COLO829 (cell line): ENCODE data around the gene ABCC5.

ENCODE experiments used
- DNase-seq: peaks from one replicate; pipeline ENCODE4 v3.0.0; 2012; ENCODE audit warnings: low spot score

ABCC5 gene

DNA sequence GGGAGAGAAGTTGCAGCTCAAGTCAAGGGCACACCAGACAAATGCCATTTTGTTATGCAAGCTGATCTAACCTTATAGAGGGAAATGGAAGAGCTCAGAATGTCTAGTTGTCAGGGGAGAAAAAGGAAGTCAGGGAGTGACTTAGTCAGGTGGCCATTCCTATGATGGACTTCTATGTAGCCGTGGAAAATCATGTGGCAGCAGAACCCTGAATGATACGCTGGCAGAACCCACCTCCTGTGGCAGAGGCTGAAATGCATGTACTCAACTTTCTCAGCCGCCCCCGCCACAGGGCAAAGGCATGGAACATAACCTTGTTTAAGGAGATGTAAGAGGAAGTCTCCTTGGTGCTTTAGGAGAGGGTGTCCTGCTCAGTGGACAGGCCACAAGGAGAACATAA, 95.3 kb downstream of the ABCC5 start:
- no peak for DNase-seq

DNA sequence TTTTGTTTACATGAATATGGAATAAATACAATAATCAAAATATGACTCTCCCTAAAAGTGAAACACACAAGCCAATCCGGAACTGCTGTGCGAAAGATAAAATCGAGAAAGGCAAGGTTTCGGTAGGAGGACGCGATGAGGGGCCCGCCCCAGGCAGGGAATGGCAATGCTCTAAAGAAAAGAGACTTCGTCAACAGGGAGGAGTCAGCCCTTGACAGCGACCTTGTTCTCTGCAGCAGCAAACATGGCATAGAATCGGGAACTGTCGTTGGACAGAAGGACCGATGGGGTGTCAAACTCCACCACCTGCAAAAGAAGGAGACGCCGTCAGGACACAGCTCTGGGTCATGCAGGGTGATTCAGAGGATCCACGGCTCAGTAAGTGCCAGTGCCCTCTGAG, 96.6 kb downstream of the ABCC5 start:
- no peak for DNase-seq

DNA sequence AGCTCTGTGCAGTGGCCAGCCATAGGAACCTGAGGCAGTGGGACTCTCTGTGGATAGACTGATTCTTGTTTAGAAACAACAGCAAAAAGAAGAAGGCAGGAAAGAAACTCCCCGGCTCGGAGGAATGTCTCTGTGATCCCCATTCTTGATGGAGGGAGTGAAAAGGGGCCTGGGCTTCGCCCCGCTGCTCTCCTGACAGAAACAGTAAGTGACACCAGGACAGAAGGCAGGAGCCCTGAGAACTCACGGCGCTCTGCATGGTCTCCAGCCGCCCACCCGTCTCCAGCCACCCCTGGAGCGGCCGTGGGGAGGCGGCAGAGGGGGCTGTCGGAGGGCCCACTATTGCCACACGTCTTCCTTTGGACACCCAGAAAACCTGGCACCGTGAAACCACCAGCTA, 97.3 kb downstream of the ABCC5 start:
- DNase-seq: no peak

DNA sequence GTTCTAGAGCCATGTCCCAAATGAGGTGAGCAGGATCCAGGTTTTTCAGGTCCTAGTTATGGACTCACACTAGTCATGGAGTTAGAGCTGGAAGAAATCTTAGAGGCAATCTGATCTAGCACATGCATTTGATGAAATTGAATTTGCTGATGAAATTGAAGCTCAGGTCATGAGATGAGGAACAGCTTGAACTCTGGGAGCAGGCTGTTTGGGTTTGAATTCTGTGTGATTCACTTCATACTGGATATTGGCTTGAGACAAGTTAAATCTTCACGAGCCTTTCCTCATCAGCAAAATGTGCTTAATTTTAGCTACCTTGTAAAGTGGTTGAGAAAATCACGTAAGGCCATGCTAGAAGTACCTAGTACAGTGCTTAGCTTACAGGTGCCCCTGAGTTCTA, 99.5 kb downstream of the ABCC5 start:
- DNase-seq: no peak

DNA sequence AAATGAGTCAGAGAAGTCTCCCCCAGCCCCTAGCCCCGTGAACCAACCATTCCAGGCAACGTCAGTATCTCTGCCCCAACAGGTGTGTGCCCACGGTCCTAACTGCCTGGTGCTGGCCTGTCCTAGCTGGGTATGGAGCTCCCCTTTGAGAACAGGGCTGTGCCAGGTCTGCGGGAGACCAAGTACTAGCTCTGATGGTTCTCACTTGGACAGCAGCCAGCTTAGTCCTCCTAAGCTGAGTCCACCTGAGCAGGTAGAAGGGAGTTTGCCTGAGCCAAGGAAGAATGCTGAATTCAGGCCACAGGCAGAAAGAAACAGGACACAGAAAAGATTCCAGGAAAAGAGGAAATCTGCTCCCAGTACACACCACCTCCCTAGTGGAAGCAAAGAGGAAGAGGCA, 99.9 kb downstream of the ABCC5 start:
- no peak for DNase-seq

DNA sequence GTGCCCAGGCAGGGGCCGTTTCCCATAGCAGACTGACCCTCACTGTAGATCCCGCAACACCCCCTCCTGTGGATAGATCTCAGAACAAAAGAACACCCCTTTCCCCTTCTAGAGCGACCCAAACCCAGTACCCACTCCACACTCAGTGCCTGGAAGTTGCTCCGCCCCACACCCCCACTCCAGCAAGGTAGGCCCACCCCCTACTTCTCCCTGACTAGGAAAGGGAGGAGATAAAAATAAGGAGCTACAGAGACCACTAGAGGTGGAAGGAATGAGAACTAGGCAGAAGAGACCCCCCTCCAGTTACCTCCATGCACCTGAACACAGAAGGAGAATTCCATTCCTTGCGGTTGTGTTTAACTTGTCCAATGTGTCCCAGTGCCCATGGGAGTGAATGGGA, 102.8 kb downstream of the ABCC5 start:
- DNase-seq: no peak

DNA sequence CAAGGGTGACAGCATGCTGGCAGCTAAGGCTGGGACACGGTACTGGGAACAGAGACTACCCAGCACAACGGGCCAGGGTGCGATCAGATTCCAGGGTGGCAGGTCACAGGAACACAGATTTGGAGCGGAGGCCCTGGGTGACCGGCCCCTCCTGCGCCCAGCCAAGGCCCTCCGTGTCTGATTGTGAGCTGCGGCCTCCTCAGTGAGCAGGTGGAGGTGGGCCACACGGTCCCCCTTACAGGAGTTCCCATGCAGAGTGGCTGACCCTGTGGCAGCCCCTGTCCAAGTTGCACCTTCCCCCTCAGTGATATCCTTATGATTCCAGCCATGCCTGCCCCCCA, 104.1 kb downstream of the ABCC5 start:
- no peak for DNase-seq

DNA sequence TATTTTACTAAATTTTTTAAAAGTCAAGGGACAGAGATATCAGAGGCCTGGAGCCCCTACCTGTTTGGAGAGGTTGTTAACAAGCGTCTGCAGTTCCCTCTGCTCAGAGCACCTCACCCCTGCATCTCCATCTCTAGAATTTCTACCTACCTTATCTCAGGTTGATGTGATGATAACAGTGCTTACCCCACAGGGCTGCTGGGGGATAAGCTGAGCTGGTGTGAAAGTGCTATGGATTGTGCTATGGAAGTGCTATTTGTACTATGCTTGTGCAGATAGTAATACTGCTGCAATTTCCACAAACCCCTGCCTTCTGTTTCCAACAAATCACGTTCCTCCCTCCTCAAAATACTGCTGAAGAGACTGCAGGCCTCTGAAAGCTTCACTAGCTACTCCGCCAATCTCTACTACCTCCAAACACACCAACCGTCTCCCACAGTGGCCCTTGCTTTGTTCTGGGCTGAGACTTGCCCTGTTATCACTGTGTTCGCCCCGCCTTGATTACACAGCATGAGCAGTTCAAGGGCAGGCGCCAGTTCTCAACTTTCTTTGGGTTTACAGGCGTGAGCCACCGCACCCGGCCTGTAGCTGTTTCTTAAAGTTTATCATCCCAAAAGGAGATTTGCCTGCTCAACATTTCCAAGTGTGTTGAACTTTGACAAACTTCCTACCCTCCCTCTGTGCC, 104.6 kb downstream of the ABCC5 start:
- DNase-seq: no peak

DNA sequence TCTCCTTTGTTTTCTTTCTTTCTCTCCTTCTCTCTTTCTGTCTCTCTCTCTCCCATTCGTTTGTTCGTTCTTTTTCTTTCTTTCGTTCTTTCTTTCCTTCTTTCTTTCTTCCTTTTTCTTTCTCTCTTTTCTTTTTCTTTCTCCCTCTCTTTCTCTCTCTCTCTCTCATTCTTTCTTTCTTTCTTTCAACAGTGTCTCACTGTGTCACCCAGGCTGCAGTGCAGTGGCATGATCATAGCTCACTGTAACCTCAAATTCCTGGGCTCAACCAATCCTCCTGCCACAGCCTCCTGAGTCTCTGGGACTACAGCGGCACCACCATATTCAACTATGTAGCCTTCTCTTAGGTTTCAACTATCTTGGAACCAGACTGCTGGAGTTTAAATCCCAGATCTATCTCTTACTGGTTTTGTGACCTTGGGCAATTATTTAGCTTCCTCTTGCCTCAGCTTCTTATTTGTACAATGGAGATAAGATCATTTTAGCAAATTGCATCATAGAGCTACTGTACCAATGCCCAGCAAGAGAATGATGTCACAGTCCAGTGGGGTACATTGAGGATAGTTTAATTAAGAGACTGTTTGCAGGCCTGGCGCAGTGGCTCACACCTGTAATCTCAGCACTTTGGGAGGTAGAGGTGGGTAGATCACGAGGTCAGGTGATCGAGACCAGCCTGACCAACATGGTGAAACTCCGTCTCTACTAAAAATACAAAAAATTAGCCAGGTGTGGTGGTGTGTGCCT, 105.7 kb downstream of the ABCC5 start:
- DNase-seq: no peak

DNA sequence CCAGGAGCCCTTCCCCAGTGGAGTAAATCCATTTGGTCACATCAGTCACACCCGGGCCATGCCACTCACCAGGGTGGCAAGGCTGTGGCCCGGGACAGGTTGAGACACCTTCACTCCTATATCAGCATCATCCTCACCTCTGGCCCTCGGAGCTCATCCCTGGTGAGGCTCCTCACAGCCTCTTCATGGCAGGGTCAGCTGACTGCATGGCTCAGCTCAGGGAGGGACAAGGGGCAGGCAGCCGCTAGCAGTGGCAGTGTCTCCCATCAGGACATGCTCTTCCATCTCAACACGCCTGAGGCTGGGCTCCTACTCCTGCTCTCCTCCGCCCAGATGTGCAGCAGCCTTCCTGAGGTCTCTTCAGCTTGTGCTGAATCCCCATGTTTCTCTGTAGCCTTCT, 106.6 kb downstream of the ABCC5 start:
- no peak for DNase-seq

DNA sequence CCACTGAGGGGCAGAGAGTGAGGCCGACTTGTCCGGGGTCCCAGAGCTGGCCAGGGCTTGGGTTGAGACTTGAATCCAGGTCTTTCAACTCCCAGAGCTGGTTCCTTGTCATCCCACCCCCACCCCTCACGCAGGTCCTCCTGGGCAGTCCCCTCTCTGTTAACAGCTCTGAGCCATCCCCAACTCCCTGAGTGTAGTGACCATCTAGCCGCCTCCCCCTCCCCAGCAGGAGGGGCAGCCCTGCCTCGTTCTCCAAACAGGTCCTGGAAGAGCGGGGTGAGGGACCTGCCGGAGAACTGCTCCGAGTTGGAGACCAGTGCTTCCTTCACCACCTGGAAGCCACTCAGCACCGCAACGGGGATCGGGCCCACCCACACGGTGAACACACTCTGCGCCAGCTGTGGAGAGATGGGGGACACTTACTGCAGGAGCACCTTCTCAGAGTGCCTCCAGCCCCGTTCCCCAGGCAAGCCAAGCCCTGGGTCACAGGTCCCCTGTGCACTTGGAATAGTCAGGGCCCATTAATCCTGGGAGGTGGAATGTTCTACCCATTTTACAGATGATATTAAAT, 108.6 kb downstream of the ABCC5 start:
- DNase-seq: no peak

DNA sequence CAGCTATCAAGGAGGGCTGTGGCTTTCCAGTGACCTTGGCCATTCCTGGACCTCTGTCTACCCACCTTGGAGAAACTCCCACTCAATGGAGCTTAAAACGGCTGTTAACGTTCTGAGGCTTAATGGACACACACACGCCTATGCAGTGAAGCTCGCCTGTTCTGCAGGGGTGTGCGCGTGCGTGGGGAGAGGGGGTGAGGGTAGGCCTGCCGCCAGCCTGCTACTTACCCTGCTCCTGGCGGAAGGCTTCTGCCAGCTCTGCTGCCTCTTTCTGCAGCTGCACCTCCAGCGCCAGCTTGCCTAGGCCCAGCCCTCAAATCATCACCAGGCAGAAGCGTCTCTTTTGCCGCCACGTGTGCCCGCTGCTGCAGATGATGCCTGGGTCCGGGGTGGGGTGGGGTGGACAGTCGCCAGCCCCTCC, 109.8 kb downstream of the ABCC5 start:
- DNase-seq: no peak

DNA sequence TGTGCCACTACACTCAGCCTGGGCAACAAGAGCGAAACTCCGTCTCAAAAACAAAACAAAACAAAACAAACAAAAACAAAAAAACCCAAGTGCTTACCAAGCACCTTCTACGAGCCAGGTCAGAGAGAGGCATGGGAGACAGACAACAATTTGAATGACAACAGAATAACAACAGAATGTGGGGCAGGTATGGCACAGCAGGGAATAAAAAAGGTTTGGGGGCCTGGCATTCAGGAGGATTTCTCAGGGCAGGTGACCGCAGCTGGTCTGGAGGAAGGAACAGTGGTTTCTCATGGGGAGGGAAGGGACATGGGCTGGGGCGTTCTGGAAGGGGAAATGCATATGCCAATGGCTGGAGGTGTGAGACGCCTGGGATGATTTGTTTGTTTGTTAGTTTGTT, 110.5 kb downstream of the ABCC5 start:
- no peak for DNase-seq

DNA sequence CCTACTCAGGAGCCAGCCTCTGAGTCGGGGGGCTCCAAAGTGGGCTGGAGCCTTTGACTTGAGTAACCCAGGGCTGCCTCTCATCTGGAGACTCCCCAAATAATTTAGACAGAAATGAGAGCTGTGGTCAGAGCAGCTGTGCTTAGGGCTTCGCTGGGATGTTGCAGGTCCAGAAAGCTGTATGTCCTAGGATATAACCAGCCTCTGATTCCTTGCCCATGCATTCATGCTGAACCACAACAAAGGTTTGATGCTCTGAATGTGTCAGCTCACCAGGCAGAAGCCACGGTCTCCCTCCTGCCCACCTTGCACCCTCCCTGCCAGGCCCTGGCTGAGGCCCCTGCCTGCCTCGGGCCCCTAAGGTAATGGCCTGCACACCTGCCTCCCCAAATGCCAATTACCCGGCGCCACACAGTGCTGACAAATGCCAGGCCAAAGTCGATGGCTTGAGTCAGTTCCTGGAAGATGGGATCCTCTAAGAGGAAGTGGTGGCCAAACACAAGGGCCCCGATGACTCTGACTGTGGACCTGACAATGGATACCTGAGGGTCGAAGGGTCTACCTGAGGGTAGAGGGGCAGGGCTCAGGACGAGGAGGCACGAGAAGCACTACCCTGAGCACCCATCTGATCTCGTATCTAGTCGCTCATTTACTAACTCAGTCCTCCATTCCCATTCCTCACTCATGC, 111.3 kb downstream of the ABCC5 start:
- no peak for DNase-seq

DNA sequence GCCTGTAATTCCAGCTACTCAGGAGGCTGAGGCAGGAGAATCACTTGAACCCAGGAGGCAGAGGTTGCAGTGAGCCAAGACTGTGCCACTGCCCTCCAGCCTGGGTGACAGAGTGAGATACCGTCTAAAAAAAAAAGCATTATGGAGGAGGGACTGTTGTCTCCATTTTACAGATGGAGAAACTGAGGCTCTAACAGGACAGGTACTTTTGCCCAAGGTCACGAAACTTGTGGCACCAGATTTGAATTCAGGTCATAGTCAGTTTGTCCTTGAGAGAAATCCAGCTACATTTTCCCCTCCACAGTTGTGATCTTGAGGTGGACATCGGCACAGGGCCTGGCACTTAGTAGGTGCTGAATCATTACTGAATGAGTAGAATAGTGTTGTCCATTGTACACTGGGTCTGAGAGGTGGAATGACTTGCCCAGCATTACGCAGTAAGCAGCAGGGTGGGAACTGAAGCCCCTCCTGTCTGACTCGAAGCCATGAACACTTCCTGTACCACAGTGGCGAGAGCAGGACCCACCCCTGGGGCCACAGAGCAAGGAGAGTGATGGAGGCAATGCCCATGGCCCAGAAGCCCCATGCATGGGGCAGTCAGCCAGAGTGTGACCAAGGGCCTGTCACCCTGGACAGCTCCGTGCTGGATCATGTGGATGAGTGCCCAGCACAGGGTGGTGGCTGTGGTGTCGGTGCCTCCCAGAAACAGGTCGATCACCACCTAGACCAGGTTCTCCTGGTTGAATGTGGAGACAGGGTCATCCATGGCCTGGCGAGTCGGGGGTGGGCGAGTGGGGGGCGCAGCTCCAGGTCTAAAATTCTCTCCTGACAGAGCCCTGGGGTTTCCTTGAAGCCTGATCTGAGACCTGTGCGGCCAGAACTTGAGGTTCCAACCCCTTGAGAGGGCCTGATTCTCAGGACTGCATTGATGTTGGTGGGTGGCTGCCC, 112.6 kb downstream of the ABCC5 start:
- DNase-seq: no peak

DNA sequence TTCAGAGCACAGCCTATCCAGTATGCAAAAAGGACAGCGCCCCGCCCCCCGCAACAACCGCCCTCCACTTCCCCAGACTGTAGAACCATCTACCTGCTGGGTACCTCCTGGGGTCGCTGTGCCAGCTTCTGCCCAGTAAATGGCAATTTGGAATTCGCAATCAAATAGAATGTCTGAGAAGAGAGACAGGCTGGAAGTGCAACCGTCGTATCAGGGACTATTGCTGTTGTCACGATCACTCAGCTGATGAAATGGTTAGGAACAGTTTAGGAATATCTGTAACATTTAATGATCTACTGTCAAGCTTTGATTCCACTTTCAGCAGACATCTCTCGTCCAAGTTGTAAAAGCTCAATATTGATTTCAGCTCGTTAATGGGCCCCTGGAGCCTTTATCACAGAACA, 119.7 kb downstream of the ABCC5 start:
- no peak for DNase-seq

DNA sequence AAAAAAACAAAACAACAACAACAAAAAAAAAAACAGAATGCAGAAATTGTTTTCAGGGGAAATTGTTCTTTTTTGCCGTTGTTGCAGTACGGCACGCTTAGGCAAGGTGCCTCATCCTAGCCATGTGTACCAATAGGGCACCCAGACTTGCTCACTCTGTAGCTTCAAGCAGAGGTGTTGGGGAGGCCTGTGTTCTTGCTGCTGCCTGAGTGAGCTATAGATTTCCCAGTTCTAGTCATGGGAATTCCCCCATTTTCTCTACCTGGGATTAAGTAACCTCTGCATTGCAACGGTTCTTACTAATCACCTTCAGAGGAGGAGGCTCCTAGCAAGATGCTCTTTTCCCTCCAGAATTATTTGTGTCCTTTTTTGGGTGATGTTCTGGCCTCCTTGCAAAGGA, 120.1 kb downstream of the ABCC5 start:
- DNase-seq: no peak

DNA sequence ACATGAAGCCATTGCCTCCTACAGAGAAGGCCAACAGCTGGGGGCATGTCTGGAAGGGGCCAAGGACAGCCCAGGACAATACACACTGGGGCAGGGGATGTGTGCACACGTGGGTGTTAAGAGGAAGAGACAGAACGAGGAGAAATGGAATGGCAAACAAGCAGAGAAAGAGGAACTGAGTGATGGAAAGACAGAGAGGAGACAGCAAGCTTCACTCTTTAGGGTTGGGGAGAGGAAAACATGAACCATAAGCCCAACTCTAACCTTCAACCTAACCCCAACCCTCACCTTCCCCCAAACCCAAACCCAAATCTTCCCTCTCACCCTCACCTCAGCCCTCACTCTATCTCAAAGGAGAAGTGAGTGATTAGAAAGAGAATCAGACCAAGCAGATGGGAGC, 121.1 kb downstream of the ABCC5 start:
- DNase-seq: no peak

DNA sequence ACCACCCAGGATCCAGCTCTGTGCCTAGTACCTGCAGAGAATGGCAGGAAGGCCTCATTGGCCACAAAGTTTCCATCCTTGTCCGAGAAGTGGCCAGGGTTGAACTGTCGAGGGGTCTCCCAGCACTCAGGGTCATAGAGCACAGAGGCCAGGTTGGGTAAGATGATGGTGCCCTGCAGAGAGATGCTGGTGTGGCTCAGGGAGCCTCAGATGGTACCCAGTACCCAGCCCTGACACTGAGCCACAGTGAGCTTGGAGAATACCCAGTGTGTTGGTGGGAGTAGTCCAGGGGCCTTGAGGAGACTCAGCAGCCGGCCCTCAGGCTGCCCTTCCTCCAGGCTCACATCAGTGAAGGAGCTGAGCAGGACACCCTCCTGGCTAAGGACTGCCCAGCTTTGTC, 121.5 kb downstream of the ABCC5 start:
- DNase-seq: no peak

DNA sequence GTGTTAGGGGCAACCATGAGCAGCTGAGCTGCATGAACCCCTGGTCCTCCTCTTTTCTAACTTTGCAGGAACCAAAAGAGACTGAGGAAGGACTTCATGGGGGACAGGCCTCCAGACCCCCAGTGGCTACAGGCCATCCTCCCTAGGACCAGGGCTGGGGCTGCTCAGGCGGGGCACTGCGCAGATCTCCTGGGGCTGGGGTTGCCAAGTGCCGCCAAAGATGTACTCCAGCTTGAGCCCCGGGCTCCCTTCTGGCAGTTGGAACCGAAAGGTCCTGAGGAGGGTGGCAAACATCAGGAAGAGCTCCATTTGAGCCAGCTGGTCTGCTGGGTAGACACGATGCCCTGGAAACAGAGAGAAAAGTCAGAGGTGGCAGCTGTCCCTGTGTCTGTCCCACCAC, 121.9 kb downstream of the ABCC5 start:
- no peak for DNase-seq

DNA sequence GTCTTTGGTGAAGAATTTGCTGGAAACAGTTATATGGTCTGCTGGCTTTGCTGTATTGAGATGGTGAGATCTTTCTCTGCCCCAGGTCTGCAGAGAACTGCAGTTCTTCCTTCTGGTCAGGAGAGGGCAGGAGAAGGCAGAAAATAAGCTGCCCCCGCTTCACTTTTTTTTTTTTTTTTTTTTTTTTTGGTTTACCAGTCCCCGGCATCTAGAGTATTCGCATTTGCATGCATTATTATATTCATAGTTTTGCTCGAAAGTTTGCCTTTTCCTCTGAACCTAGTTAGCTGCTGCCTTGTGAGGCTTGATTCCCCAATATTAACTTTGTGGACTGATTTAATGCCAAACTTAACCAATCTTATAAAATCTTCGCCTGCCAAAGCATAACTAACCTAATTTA, 122.4 kb downstream of the ABCC5 start:
- peak; percentile 94 for DNase-seq

DNA sequence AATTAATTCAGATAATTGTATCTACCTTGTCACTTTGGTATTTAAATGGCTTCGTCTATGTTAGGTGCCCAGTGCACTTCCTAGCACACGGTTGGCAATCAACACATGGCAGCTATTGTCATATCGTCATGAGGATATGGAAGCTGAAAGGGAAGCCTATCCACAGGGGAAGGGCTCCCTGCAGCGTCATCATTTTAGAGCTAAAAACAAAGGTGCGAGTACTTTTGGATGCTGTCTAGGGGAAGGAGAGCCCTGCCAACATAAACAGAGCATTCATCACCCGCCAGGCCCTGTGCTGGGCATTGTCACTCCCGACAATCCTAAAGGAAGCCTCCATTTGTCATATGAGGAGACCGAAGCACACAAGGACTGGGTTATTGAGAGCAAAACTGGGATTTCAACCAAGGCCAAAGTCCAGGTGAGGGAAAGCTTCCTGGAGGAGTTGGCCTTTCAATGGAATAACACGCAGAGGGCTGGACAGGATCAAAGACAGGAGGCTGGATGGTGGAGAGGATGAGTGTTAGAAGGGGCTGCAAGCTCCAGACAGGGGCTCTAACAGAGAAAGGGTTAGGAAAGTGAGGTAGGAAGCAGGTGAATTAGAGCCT, 125.0 kb downstream of the ABCC5 start:
- no peak for DNase-seq
